COR-L47 (cell line): ENCODE data around the gene CPNE9.
A peak's percentile ranks its signal among the peaks of the same experiment; 100 is the strongest.

ENCODE experiments used
- DNase-seq: peaks from one replicate; lab custom pipeline; 2025; lab: John Stamatoyannopoulos, UW

CPNE9 gene

DNA sequence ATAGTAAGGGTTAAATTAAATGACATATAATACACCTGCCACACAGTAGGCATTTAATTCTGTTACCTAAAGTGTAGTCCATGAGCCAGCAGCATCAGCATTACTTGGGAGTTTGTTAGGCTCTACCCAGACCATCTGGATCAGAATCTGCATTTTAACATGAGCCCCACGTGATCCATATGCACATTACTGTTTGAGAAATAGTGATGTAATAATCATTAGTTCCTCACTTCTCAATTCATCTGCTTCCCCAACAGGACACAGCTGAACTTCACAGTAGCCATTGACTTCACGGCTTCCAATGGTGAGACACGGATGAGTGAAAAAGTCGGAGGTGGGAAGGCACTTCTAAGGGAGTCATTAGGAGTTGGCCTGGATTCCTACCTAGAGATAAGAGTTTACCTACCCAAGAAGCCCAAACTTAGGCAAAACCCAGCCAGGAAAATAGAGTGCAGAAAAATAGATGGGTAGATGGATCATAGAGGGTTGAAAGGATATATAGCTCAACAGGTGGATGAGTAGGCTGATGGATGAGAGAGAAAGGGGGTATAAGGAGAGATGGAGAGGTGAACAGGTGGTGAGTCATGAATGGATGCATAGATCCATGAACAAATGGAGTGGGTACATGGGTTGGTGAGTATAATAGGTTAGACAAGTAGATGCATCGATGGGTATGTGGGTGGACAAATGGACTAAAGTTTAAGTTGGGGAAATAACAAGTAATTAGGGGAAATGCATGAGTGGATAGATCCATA lies 13.3 kb downstream of the CPNE9 start:
- no peak for DNase-seq

DNA sequence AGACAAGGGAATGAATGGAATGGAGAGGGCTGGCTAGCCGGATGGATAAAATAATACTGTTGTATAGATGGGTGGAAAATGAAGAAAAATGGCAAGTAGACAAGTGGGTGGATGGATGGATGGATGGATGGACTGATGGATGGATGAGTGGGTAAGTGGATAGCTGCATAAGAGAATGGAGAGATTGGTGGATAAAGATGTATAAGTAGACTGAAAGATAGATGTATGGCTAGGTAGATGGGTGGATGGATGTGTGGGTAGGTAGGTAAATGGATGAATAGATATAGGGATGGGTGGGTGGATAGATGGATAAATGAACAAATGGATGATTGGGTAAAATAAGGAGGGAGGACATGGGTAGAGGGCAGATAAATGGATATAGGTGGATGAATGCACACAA lies 13.9 kb downstream of the CPNE9 start:
- DNase-seq, result no peak

DNA sequence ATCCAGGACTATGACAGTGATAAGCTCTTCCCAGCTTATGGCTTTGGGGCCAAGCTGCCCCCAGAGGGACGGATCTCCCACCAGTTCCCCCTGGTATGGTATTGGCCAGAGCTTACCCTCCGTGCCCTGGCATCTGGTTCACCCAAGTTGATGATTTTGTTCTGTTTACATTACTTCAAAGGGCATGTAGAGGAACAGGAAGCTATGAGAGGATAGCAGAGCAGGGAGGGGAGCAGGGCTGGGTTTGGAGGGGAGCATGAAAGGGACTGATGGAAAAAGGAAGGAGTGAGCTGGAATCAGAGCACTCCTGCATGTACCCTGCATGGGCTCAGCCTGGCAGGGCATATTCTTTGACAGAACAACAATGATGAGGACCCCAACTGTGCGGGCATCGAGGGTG lies 14.5 kb downstream of the CPNE9 start:
- no peak for DNase-seq

DNA sequence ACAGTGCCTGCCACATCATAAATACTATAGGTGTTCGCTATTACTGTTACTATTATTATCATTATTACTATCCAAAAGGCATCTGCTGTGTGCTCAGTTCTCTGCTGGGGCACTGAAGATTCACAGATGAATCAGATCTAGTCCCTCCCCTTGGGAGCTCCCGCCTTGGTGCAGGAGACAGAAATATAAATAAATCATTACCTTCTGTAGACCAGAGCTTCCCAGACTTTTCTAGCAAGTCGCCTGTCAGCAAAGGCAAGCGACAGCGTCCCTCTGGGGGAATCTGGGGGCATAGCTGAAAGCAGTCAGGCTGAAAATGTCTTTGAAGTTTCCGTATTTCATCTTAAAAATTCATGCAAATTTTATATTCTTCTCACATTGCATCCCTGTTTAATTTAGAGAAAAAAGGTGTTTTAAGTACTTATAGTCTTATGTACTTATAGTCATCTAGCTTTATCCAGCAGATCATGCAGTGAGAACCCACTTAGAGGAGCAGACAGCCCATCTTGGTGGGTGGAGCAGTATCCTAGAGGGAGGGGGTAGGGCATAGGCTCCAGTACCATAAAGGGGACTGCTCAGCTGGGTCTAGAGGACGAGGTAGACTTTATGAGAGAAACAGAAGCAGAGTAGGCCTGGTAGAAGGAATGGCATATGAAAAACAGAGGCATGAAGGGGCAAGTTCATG lies 17.5 kb downstream of the CPNE9 start:
- DNase-seq, result no peak

DNA sequence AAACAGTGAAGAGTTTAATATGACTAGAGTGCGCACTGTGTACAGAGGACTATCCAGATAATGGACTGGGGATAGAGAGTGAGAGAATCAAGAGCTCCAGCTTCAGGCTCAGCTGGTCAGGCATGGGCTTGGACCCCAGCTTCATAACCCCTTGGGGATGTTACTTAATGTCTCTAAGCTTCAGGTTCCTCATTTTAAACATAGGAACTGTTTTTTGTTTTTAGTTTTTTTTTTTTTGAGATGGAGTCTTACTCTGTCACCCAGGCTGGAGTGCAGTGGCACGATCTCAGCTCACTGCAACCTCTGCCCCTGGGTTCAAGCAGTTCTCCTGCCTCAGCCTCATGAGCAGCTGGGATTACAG lies 18.0 kb downstream of the CPNE9 start:
- no peak for DNase-seq

DNA sequence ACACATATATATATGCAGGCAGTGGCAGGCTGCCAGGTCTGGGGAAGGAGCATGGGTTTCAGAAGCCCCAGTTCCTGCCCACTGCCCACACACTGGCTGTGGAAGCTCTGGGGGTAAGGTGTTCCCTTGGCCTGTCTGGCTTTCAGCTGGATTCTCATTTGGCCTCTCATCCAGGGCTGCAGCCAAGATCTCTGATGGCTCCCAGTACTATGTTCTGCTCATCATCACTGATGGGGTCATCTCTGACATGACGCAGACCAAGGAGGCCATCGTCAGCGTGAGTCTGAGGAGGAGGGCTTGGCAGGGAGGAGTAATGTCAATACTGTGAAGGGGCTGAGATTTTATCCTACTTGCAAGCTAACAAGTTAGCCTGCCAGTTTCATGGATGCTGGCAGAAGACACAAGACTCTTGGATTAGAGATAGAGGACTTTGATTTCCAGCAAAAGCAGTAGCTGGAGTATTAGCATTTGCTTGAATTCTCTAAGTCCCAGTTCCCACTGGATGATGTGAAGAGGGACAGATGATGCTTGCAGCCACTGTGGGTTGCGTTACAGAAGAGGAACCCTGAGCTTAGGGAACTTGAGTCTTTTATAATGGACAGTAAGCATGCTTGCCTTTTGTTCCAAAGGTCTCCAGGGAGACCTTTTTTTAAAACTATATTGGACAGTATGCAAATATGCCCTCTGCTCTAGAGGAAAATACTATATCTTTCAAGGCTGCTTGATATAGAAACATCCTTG lies 22.3 kb downstream of the CPNE9 start:
- DNase-seq, result no peak

DNA sequence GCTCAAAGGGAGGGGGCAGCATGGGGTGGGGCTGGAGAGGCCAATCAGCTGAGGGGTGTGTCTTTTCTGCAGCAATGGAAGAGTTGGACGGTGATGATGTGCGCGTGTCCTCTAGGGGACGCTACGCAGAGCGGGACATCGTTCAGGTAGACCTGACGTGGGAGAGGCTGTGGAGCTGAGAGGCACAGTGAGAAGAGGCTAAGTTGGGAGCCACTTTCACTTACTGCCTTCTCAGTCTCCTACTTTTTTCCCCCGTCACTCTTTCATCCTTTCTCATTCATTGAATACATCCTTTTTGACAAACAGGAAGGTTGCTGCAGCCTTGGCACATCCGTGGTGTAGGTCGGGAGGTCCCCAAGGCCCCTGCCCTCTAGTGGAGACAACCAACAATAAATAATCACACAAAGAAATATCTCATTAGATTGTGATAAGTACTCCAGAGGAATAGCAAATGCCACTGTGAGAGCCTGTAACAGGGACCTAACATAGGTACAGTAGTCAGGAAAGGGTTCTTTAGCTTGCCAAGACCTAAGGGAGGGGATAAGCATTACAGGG lies 23.5 kb downstream of the CPNE9 start:
- no peak for DNase-seq

DNA sequence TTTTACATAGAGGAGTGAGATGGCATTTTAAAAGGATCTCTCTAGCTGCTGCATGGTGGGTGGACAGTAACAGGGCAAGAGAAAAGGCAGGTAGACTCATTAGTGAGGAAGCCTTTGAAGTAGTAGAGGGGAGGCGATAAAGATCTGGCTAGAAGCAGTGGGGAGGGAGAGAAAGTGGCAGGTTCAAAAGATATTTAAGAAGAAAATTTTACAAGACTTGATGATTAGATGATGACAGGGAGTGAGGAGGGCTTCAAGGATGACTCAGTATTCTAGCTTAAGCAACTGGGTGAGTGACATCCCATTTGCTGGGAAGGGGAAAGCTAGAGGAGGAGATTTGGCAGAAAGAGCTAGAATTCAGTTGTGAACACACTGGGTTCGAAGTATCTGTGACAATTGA lies 24.1 kb downstream of the CPNE9 start:
- no peak for DNase-seq

DNA sequence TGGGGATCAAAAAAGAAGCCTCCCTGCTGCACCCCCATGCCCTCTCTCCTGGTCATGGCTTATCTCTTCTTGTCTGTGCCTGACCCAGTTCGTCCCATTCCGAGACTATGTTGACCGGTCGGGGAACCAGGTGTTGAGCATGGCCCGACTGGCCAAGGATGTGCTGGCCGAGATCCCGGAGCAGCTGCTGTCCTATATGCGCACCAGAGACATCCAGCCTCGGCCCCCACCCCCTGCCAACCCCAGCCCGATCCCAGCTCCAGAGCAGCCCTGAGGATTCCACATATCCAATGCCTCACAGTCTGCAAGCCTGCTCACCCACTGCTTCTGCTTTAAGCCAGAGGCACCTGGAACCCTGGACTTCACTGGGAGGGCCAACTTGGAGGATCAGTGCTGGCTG lies 25.8 kb downstream of the CPNE9 start:
- DNase-seq, result no peak

DNA sequence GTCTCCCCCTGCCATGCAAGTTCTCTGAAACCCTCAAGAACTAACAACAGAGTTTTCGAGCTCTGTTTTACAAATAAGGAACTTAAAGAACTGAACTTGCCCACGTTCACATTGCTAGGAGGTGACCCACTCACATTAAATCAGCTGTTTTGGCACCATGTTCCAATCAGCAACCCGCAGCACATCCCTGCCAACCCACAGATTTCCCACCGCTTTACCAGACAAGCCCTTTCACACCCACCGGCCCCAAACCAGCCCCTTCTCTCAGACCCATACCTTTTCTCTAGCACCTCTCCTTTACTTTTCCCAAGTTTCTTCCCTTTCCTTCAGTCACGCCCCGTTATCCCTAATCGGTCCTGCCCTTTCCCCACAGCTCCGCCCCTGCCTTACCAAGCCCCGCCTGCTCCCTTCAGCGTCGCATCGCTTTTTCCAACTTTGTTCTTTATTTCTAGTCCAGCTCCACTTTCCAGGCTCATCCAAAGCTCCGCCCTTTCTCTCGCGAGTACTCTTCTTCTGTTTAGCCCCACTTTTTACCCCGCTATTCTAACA lies 27.1 kb downstream of the CPNE9 start:
- DNase-seq, result no peak

DNA sequence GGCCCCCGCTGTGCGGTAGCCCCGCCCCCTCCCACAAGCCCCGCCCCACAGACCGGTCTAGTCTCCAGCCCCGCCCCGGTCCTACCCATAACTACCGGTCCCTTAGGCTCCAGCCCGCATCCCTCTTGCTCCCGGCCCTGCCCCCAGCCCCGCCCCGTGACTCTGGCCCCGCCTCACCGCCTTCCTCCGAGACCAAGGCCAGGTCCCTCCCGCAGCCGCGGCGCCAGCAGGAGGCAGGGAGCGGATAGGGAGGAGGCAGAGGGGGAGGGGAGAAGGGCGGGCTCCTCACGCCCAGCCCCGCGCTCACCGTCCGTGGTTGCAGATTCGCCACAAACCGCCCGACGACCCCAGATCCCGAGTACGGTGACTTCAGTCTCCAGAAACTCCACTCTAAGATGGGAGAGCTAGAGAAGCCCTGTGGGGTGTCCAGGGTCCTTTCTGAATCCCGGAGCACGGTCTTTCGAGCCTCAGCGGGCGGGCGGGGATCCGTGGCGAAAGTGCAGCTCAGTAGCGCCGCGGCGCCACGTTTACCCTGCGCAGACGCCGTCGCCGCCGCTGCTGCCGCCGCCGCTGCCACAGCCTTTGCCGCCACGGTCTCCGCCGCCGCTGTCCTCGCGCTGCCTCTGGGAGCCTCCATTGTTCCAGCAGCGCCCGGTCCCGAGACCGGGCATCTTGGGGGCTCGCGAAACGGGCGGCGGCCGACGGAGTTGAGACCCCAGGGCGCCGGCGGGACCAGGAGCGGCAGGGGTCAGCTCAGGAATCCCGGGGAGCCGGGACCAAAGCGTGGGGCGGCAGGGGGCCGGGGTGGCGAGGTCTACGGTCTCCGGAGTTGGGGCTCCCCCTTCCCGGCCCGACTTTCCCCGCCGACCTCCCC lies 27.8 kb downstream of the CPNE9 start, which contains the start of gene BRPF1:
BRPF1 (plus strand) TSS at position 530 of the 874 bp plus-strand sequence. CDS start 2,406 bp downstream, outside the sequence.
- DNase-seq, result peak; percentile 89

DNA sequence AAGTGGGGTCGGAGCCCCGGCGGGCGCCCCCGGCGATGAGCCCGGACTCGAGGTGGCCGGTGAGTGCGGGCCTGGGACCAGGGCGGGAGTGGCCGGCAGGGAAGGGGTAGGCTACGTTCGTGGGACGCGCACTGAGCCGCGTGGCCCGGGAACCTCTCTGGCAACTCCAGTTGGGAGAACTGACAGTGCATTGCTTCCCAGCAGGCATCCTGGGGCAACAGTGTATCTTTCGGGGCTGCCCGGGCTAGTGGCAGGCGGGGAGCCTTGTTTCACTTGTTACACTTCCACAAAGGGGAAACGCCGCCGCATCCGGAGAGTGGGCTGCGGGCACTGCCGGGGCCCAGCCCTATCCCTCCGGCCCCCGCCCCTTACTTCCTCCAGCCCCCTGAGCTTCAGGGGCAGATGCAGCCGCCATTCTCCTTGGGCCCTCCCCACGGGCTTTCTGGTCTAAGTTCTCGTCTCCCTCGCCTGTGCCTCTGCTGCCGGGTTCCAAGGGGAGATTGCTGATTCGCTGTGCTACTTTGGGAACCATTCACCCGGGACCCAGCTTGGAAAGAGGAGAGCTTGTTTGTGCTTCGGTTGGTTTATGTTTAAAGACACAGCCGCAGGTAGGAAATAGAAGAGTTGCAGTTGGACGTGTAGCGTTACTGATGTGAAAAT lies 28.6 kb downstream of the CPNE9 start:
- DNase-seq, result no peak

DNA sequence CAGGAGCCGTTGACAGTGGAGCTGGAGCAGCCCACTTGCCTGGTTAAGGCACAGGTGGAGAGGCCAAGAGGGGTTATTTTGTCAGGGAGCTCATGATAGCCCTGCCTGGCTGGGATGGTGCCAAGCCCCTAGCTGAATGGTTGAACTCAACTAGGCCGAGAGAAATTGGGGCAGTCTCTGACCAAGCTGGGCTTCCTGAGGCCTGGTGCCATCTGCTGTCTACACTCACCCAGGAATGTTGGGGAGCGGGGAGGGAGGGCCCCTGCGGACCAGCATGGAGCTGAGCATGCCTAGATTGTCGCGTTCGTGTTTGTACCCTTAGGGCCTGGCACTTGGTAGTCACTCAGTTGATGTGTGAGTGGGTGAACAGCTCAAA lies 29.1 kb downstream of the CPNE9 start:
- DNase-seq, result no peak

DNA sequence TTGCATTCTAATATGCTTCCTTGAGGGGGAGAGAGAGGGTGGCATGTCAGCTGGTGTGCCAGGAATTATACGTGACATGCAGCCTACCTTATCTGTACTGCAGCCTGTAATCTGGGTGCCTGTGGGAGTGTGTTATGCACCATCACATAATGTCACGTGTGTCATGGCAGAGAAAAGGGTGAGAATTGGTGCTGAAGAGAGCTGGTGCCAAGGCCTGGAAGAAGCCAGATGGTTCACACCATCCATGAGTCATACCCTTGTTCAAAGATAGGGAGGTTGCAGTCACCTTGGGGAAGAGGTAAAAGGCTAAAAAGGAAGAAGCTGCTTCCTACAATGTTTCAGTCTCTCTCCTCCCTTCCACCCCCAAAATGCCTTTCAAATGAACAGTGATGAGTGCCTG lies 33.2 kb downstream of the CPNE9 start:
- no peak for DNase-seq

DNA sequence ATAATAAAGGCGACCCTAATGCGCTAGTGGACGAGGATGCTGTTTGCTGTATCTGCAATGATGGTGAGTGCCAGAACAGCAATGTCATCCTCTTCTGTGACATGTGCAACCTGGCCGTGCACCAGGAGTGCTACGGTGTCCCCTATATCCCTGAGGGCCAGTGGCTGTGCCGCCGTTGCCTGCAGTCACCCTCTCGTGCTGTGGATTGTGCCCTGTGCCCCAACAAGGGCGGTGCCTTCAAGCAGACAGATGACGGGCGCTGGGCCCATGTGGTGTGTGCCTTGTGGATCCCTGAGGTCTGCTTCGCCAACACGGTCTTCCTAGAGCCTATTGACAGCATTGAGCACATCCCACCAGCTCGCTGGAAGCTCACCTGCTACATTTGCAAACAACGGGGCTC lies 35.5 kb downstream of the CPNE9 start:
- DNase-seq, result no peak

DNA sequence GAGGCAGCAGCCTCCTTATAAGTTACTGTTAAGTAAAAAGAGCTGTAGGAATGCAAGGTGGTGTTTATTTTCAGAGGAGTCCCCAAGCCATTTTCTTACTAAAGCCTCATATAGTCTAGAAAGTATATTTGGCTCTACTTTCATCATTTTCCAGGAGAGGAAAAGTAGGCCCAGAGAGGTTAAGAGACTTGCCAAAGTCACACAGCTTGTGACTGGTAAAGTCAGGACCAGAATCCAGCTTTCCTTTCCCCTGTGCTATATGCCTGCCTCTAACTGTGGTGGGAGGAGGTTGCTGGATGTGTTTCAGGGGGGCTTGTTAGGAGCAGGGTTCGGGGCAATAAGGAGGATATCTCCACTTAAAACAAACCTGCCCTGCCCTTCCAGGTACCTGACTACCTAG lies 38.9 kb downstream of the CPNE9 start:
- no peak for DNase-seq

DNA sequence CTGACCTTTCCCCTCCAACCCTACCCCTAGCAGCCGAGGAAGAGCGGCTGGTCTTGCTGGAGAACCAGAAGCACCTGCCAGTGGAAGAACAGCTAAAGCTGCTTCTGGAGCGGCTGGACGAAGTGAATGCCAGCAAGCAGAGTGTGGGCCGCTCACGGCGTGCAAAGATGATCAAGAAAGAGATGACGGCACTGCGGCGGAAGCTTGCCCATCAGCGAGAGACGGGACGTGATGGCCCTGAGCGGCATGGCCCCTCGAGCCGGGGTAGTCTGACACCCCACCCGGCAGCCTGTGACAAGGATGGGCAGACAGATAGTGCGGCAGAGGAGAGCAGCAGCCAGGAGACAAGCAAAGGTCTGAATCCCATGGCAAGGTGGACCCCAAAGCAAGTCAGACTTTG lies 39.9 kb downstream of the CPNE9 start:
- DNase-seq, result no peak

DNA sequence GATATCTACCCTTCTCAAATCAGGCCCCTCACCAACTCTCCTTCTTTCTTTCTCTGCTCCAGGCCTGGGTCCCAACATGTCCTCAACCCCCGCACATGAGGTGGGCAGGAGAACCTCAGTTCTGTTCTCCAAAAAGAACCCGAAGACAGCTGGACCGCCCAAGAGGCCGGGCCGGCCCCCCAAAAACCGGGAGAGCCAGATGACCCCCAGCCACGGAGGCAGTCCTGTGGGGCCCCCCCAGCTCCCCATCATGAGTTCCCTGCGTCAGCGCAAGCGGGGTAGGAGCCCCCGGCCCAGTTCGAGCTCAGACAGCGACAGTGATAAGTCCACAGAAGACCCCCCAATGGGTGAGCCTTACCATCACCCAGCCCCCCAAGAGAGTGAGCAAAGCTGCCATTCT lies 40.5 kb downstream of the CPNE9 start:
- no peak for DNase-seq

DNA sequence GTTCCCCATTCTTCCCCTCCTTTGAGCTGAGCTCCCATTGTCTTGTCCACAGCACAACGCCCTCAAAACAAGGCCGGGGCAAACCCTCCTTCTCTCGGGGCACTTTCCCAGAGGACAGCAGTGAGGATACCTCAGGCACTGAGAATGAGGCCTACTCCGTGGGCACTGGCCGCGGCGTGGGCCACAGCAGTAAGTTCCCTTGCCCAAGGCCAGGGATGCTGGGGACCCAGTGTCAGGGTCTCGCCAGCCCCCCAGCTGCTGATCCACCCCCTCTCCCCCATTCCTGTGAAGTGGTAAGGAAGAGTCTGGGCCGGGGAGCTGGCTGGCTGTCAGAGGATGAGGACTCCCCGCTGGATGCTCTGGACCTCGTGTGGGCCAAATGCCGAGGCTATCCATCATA lies 41.9 kb downstream of the CPNE9 start:
- DNase-seq, result no peak

DNA sequence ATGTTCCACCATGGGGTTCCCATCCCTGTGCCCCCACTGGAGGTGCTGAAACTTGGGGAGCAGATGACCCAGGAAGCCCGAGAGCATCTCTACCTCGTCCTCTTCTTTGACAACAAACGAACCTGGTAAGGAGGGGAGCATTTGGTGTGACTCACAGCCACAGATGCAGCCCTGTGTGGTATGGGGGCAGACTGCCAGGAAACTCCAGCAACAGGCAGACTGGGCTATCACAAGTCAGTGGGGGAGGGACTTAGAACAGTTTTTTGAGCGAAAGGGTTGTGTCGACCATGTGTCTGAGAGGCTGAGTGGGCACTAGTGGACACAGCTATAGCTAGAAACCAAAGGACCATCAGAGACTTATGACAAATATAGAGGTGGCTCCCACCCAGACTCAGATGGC lies 42.7 kb downstream of the CPNE9 start:
- DNase-seq, result no peak

DNA sequence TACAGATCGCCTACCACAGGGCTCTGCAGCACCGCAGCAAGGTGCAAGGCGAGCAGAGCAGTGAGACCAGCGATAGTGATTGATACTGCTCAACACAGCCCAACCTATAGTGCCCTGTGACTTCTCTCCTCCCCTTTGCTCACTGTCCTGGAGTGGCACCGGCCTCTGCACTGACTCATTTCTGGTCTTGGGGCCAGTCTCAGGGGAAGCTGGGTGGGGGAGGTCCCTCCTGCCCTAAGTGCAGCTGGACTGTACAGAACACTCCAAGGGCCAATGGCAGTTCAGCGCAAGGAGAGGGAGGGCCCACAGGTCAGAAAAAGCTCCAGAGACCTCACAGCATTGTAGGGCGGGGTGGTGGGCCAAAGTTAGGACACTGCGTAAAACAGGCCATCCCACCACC lies 43.6 kb downstream of the CPNE9 start:
- no peak for DNase-seq
